Measurements from ENCODE around the gene DYNC2I2. TPM values are rescaled to one million over a fixed set of nuclear protein-coding genes. Genes with fewer than 3 reads are reported as not detected.
"Not testable (repeated sequence)": the region's sequence is repeated elsewhere in the genome, so short reads cannot be mapped to it uniquely, and the experiment has no call there.

DYNC2I2 gene
- total RNA-seq, 4 donors from 2014 or later, result 71.9 to 103 (median 95.8) TPM

DNA sequence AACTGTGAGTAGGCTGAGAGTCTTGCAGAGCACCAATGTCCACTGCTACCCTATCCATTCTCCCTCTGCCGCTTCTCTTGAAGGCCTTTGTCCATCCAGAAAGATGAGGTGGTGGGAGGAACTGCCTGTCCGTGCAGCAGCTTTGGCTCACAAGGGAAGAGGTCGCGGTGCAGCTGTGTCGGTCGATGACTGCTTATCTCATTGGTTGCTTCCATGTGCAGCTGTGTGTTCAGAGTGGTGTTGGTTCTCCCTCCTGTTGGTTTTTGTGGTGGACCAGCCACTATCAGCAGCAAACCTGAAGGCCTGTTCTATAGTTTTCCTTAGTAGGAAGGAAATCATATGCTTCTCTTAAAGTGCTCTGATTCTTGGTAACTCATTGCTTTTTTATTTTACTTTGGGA, 63.6 kb downstream of the DYNC2I2 start:
- Histone ChIP-seq H3K9me3 (no peaks in the 10 kb centered on the region), H3K4me3 (no peak overlapping the region), H3K36me3 (peaks cover 0 to 97% (median 0%) of the 10 kb centered on the region in 3 donors), H3K27me3 (no peaks in the 10 kb centered on the region), H3K4me1 (no peaks in the 10 kb centered on the region), H3K27ac (no peak overlapping the region)
- DNase-seq, result no peak
- TF ChIP-seq POLR2A (IDR thresholded peaks at IDR 0.05) (no peak), CTCF (IDR thresholded peaks at IDR 0.05) (no peak)

- H3K4me3 ChIP-seq, result no peak overlapping the region
- H3K9me3 ChIP-seq, result no peaks in the 10 kb centered on the region
- no peak overlapping the region for H3K27ac ChIP-seq
- peaks cover 0 to 98% (median 4%) of the 10 kb centered on the region in 3 donors for H3K36me3 ChIP-seq
- no peak for DNase-seq
- TF ChIP-seq POLR2A (IDR thresholded peaks at IDR 0.05) (no peak), CTCF (IDR thresholded peaks at IDR 0.05) (no peak)
- H3K27me3 ChIP-seq, result no peaks in the 10 kb centered on the region
- no peaks in the 10 kb centered on the region for H3K4me1 ChIP-seq
Observed at GRCh38 chr9:128588581-128589233, 67.9 kb downstream of the DYNC2I2 start.

DNA sequence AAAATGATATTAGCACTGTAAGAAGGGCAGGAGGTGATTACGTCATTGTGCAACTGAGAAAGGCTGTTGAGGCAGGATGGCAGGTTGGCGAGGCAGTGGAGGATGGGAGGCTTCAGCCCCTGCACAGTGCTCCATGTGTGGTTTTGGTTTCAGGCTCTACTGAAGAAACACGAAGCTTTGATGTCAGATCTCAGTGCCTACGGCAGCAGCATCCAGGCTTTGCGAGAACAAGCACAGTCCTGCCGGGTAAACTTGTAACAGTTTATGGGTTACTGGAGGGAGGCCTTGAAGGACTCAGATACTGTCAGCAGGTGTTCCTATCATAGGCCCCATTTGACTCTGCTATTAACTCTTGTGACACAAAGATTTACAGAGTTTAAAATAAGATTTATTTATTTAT, 69.2 kb downstream of the DYNC2I2 start:
- Histone ChIP-seq H3K9me3 (no peaks in the 10 kb centered on the region), H3K4me3 (no peak overlapping the region), H3K36me3 (peaks cover 0 to 98% (median 9%) of the 10 kb centered on the region in 3 donors), H3K4me1 (no peaks in the 10 kb centered on the region), H3K27me3 (no peaks in the 10 kb centered on the region), H3K27ac (no peak overlapping the region)
- DNase-seq, result no peak
- TF ChIP-seq CTCF (IDR thresholded peaks at IDR 0.05), result no peak

- not testable (repeated sequence) for H3K27me3 ChIP-seq, DNase-seq, H3K4me3 ChIP-seq, H3K4me1 ChIP-seq, H3K9me3 ChIP-seq, H3K27ac ChIP-seq
- peaks cover 0 to 98% (median 10%) of the 10 kb centered on the region in 3 donors for H3K36me3 ChIP-seq
Observed at GRCh38 chr9:128586934-128587333, 69.7 kb downstream of the DYNC2I2 start.

DNA sequence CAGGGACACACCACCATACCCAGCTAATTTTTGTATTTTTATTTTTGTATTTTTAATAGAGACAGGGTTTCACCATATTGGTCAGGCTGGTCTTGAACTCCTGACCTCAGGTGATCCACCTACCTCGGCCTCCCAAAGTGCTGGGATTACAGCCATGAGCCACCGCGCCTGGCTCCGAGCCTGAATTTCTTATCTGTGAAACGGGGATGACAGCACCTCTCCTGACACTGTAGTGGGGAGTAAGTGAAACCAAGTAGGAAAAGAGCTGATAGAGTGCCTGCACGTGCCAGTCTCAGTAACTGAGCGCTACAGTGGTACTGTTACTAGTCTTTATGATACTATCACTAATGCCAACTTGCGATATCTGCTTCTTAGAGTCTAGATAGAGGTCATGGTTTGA, 71.5 kb downstream of the DYNC2I2 start:
- not testable (repeated sequence) for H3K27ac ChIP-seq, H3K4me3 ChIP-seq, H3K4me1 ChIP-seq, DNase-seq, H3K9me3 ChIP-seq, H3K27me3 ChIP-seq
- peaks cover 0 to 100% (median 11%) of the 10 kb centered on the region in 3 donors for H3K36me3 ChIP-seq

Other genes starting within 250 kb of the DYNC2I2 start
- gene CERCAM, start 236.0 kb downstream of the DYNC2I2 start, total RNA-seq, result 10 to 100 TPM in 1 of 4 donors, 1 to 10 TPM in 3; 3.3 to 16.5 (median 5.9) TPM
- 10 to 100 TPM in 3 of 4 donors, 1 to 10 TPM in 1; 8.4 to 83.3 (median 25.7) TPM for gene ODF2, start 200.8 kb downstream of the DYNC2I2 start, total RNA-seq
- 10 to 100 TPM; 27.0 to 55.3 (median 28.3) TPM for gene GLE1, start 152.1 kb downstream of the DYNC2I2 start, total RNA-seq
- gene SPTAN1, start 104.3 kb downstream of the DYNC2I2 start, total RNA-seq, result 100 to 1,000 TPM; 251 to 586 (median 269) TPM
- 100 to 1,000 TPM in 1 of 4 donors, 10 to 100 TPM in 3; 72.3 to 148 (median 83.9) TPM for gene SET, start 32.4 kb upstream of the DYNC2I2 start, total RNA-seq
- gene PKN3, start 45.7 kb upstream of the DYNC2I2 start, total RNA-seq, result 10 to 100 TPM in 1 of 4 donors, 1 to 10 TPM in 3; 5.6 to 15.7 (median 9.3) TPM
- 100 to 1,000 TPM in 3 of 4 donors, 10 to 100 TPM in 1; 21.5 to 177 (median 138) TPM for gene ZDHHC12, start 67.3 kb upstream of the DYNC2I2 start, total RNA-seq
- gene ZER1, start 115.1 kb upstream of the DYNC2I2 start, total RNA-seq, result 100 to 1,000 TPM in 1 of 4 donors, 10 to 100 TPM in 3; 83.1 to 114 (median 88.1) TPM
- gene TBC1D13, start 130.4 kb upstream of the DYNC2I2 start, total RNA-seq, result 10 to 100 TPM; 26.8 to 48.7 (median 45.7) TPM
- 10 to 100 TPM in 3 of 4 donors, 1 to 10 TPM in 1; 9.9 to 53.6 (median 40.5) TPM for gene ENDOG, start 161.7 kb upstream of the DYNC2I2 start, total RNA-seq
- gene SPOUT1, start 172.9 kb upstream of the DYNC2I2 start, total RNA-seq, result 10 to 100 TPM; 33.5 to 48.7 (median 34.9) TPM
- gene KYAT1, start 225.1 kb upstream of the DYNC2I2 start, total RNA-seq, result 10 to 100 TPM in 1 of 4 donors, 1 to 10 TPM in 3; 4.6 to 14.9 (median 8.7) TPM
- gene LRRC8A, start 225.3 kb upstream of the DYNC2I2 start, total RNA-seq, result 10 to 100 TPM; 20.0 to 39.2 (median 27.0) TPM